Limb (tissue), 2 donors: Measurements from ENCODE around the gene PHLPP1.
A peak's percentile ranks its signal among the peaks of the same experiment; 100 is the strongest.

Experiments
- DNase-seq, 2 donors: peaks; one replicate each; pipeline ENCODE4 v3.0.0-alpha.2; 2016; ENCODE audit errors: extremely low spot score in 2 of 2

PHLPP1 gene

GRCh38 chr18:62771494-62772270 is 56.3 kb downstream of the PHLPP1 start:
- DNase-seq, result no peak

- no peak for DNase-seq
Measured at GRCh38 chr18:62772860-62773584, 57.7 kb downstream of the PHLPP1 start.

DNA sequence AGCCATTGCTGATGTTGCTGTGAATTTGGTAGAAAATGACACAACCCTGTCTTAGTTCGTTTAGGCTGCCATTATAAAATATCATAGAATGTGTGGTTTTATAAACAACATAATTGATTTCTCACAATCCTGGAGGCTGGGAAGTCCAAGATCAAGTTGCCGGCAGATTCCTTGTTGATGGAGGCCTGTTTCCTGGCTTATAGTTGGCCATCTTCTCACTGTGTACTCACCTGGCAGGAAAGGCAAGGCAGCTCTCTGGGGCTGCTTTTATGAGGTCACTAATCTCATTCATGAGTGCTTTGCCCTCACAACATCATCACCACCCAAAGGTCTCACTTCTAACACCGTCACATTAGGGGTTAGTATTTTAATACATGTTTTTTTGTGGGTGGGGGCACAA is 58.4 kb downstream of the PHLPP1 start:
- DNase-seq, result no peak

- no peak for DNase-seq
Measured at GRCh38 chr18:62776024-62776570, 60.8 kb downstream of the PHLPP1 start.

DNA sequence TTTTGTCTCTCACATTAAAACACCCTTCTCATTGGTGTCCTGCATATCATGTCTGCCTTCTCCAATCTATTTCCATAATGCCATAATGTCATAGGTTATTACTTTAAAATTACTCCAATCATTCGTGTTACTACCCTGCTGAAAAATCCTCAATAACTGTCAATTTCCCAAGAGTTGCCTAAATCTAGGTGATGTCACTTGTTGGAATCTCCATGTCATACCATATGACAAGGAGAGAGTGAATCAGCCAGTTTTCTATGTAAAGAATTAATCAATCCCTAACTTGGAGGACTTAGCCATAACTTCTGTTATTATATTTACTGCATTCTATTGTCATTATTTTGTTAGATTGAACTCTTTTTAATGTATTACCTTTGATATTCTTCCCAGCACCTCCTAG is 62.5 kb downstream of the PHLPP1 start:
- no peak for DNase-seq

DNA sequence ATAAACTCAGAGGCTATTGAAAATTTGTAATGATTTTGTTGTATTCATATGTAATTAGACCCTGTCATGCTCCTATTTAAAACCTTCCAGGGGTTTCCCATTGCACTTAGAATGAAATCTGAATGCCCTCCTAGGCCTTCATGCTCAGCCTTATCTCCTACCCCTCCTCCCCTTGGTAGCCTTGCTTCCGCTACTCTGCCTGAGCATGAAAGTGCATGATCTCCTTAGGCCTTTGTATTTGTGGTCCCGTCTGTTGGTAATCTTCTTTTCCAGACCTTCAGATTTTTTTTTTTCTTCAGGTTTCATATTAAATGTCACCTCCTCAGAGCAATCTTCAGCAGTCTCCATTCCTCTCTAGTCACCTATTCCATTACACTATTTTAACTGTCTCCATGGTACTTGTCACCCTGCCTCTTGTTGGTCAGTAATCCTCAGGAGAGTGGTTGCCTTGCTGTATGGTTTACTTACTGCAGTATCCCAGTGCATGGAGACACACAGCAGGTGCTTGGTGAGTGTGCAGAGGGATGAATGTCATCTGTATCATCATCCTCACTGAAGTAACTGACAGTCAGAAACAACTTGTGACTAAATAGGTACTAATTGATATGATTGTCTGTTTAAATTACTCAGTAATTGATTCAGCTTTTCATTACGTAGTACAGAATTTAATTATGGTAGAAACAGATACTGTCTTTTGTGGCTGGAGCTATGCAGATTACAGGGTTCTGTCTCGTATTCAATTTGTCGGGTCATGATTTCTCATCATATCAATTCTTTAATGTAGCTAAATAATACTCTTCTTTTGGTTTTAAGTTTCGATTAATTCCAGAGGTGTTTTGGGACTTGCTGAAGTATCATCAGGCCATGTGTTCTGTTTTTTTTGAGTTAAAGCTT is 63.9 kb downstream of the PHLPP1 start:
- DNase-seq, result no peak

GRCh38 chr18:62781262-62781661 is 65.9 kb downstream of the PHLPP1 start:
- DNase-seq, result no peak

GRCh38 chr18:62781893-62782292 is 66.6 kb downstream of the PHLPP1 start:
- DNase-seq, result no peak

GRCh38 chr18:62784338-62784965 is 69.1 kb downstream of the PHLPP1 start:
- DNase-seq, result no peak

GRCh38 chr18:62784966-62785413 is 69.6 kb downstream of the PHLPP1 start:
- DNase-seq, result no peak

DNA sequence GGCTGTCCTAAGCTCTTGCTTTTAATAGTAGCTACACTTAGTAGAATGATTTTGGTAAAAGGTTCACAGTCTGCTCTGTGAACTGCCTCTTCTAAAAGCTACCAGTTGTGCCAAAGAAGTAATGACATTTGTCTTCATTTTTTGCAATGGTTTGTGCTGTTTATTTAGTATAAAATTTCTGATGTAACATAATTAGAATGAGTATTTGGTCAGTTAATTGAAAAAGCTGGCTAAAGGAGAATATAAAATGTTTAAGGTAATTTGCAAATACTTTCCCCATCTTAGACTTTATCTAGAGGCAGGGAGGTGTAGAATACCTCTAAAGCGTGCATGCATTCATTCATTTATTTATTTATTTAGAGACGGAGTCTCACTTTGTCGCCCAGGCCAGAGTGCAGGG is 71.3 kb downstream of the PHLPP1 start:
- no peak for DNase-seq

GRCh38 chr18:62788111-62788510 is 72.8 kb downstream of the PHLPP1 start:
- no peak for DNase-seq

- DNase-seq, result no peak
Measured at GRCh38 chr18:62788876-62789275, 73.5 kb downstream of the PHLPP1 start.

GRCh38 chr18:62790871-62791772 is 75.8 kb downstream of the PHLPP1 start:
- DNase-seq, result peak in 1 of 2 donors; percentile 26

DNA sequence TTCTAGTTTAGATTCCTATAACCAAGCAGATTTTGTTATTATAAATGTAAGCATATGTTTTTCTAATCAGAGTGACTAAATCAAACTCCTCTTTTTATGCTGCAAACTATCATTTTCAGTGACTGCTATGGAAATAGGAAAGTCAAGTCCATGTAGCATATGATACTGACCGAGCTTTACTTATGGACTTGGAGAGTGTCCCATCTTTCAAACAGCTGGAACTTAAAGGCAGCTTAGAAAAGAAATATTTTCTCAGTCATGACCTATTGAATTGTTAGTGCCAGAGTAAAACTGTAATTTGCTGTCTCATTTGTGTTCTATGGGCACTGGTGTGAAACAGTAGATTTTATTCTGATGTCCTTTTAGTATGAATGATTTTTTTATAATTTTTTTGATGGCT is 76.7 kb downstream of the PHLPP1 start:
- peak in 1 of 2 donors; percentile 66 for DNase-seq

DNA sequence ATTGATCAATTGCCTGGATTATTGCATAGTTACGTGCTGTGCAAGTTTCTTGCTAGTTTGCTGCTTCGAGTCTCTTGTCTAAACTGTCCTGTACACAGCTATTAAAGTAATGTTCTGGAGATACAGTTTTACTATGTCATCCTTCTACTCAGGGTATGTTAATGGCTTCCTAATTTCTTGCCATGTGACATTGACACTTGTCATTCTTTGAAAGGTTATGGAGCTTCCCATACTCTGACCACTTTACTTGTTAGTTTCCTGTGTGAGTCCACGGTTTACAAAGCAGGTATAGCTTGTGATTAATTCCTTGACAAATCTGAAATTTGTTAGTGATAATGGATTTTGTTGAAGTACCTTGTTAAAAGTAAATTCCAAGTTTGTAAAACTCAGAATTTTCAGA is 80.5 kb downstream of the PHLPP1 start:
- DNase-seq, result no peak

DNA sequence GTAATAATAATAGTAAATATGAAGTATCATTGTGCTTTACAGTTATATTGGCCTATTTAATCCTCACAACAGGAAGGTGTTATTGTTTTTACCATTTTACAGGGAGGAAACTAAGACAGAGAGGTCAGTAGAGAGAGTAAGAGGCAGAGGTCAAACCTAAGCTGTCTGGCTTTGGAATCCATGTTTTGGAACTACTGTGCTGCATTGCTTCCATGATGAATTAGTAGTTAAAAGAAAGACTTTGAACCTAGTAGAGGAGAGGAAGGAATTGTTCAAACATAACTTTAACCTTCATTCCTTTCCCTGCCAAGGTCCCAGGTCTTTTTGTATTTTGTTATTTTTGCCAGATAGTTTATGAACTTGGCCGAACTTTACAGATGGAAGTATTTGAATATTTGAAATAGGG is 80.9 kb downstream of the PHLPP1 start:
- no peak for DNase-seq

DNA sequence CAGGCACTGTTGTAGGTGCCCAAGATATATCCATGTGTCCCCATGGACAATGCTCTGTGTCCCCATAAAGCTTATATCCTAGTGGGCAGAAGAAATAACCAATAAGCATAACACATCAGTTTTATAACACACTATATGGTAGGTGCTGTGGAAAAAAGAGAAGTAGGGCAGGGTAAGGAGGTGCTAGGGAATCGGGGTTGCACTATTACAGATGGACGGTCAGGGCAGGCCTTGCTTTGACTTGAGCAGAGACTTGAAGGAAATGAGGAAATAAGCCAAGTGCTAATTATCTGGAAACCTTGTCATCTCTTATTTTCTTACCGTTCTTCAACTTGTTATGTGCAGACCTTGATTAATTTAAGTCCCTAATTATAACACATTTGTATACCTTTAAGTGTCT is 82.0 kb downstream of the PHLPP1 start:
- DNase-seq, result no peak

- DNase-seq, result no peak
Measured at GRCh38 chr18:62799977-62800376, 84.6 kb downstream of the PHLPP1 start.

DNA sequence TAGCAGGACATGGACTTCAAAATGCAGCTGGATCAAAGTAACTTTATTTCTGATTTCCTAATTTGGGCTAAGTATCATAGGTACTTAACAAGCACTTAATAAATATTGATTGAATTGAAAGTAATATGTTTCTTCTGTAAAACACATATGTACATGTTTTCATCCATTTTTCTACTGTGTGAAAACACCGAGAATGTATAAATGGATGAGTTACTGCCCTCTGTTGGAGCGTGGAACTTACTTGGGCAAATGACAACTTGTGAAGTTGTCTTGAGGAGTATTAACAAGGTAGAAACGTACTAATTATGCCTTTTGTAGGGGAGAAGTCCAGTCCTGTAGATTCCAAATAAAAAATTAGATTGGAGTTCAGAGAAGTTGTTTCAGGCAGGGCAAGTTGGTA is 87.2 kb downstream of the PHLPP1 start:
- no peak for DNase-seq
